HG03196 (cell line): ENCODE measurements around the gene YBX2.
A peak's percentile ranks its signal among the peaks of the same experiment; 100 is the strongest.

ENCODE experiments used
- ATAC-seq: cut with Tn5 transposase; IDR thresholded peaks from one replicate; pipeline ENCODE4 v1.9.1; 2021; ENCODE audit not compliant: unreplicated experiment

The YBX2 gene

GRCh38 chr17:7323731-7324437, 29.4 kb upstream of the YBX2 start:
- ATAC-seq: no peak

GRCh38 chr17:7322520-7323194, 28.2 kb upstream of the YBX2 start:
- no peak for ATAC-seq

GRCh38 chr17:7321466-7321865, 27.0 kb upstream of the YBX2 start:
- no peak for ATAC-seq

GRCh38 chr17:7318121-7318860, 23.9 kb upstream of the YBX2 start:
- no peak for ATAC-seq

DNA sequence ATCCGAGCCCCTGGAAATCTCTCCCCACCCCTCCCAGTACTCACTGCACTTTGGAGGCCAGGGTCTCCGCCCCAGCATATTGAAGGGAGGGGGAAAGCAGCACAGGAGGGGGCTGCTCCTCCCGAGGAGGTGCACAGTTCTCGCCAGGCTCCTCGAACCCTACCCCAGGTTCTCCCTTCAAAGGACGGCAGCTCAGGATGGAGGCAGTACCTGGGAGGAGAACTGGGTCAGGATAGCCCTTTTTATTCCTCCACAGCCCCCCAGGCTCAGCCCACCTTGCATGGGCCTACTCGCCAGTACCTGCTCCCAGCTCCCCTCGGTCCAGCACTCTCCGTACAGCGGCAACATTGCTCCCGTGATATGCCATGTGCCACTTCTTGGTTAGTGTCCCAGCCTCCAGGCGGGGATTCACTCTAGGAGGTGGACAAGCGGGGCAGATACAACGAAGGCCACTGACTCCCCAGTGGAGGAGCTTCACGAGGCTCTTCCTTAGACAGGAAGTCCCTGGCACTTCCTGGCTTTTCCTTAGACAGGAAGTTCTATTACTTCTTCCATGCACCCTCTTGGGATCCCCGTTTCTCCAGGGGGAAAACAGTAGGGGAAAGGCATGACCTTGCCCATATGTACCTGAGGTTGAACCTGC, 22.8 kb upstream of the YBX2 start:
- no peak for ATAC-seq

DNA sequence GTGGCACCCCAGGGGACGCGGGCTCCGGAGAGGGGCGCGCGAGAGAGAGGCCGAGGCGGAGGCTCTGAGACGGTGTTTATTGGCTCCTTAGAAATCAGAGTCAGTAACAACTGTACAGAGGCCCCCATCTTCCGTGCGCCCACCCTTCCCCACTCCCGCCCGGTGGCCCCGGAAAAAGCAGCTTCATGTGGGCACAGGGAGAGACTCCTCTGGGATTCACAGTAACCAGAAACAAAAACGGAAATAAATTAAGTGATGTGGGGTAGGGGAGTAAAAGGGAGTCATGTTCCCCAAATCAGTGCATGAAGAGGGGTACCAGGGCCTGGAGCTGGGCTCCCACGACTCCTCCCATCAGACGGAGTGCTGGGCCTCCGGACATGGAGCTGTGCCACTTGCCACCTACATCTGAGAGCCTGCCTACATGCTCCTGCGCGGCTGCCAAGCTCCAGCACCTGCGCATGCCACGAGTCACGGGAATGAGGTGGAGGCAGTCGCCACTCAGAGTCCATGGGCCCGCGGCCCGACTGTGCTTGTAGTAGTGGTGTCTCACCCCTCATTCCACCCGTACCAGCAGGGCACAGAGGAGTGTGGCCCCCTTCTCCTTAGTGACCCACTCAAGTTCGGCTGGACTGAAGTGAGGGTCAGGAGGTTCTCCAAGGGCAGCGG, 21.3 kb upstream of the YBX2 start:
- no peak for ATAC-seq

GRCh38 chr17:7314719-7315569, 20.5 kb upstream of the YBX2 start, which contains the start of gene GPS2:
TSS of gene GPS2 (minus strand) at chr17:7315360. CDS start at chr17:7315052, 308 bp downstream.
- peak; percentile 63 for ATAC-seq

GRCh38 chr17:7313890-7314718, 19.7 kb upstream of the YBX2 start:
- no peak for ATAC-seq

DNA sequence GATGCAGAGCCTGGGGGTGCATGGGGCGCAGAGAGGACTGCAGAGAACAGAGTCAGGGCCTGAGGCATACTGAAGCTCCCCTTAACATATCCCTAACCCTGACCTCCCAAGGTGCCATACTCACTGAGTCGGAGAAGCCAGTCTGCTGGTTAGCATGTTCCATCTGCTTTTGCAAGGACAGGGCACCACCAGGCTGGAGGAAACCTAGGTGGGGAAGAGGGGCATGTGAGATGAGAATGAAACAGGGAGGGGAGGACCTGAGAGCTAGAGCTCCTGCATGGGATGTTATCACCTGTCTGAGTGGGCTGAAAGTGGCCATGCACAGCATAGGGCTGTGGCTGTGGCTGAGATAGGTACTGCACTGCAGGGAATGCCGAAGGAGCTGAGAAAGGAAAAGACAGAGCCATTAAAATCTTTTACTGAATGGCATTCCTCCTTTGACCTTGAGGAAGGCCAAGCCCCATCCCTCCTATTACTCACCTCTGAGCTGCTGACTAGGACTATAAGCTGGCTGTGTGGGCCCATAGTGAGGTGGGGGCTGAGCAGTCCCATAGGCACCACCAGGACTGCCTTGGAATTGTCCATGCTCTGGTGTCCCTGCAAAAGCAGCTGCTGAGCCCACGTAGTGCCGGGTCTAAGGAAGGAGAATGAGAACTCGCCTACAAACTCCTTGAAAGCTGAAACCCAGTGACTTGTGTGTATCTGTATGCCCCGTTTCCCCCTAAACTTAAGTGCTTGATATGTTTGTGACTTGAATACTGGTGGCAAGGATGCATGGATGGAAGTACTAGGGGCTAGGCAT, 18.9 kb upstream of the YBX2 start:
- ATAC-seq: no peak

- no peak for ATAC-seq
These were observed 18.1 kb upstream of the YBX2 start for GRCh38 chr17:7312432-7313087.

DNA sequence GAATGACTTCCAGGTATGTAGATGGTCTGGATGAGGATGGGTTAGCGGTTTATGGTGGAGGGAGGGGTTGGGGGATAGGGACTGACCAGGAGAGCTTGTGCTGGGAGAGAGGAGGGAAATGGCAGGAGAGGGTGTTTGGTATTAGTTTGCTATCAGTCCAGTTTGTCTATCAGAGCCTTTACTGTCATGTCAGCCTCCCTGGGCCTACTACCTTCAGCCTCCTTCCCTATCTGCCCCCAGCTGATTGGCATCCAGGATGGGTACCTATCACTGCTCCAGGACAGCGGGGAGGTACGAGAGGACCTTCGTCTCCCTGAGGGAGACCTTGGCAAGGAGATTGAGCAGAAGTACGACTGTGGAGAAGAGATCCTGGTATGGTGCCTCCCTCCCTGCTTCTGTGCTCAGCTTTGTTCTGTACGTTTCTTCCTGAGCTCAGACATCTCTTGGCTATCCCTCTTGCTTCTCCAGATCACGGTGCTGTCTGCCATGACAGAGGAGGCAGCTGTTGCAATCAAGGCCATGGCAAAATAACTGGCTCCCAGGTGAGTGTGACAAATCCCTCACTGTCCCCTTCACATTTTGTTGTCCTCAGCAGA, 16.8 kb upstream of the YBX2 start:
- ATAC-seq: no peak

- no peak for ATAC-seq
These were observed 15.2 kb upstream of the YBX2 start for GRCh38 chr17:7309628-7310027.

- ATAC-seq: no peak
These were observed 14.4 kb upstream of the YBX2 start for GRCh38 chr17:7308625-7309433.

DNA sequence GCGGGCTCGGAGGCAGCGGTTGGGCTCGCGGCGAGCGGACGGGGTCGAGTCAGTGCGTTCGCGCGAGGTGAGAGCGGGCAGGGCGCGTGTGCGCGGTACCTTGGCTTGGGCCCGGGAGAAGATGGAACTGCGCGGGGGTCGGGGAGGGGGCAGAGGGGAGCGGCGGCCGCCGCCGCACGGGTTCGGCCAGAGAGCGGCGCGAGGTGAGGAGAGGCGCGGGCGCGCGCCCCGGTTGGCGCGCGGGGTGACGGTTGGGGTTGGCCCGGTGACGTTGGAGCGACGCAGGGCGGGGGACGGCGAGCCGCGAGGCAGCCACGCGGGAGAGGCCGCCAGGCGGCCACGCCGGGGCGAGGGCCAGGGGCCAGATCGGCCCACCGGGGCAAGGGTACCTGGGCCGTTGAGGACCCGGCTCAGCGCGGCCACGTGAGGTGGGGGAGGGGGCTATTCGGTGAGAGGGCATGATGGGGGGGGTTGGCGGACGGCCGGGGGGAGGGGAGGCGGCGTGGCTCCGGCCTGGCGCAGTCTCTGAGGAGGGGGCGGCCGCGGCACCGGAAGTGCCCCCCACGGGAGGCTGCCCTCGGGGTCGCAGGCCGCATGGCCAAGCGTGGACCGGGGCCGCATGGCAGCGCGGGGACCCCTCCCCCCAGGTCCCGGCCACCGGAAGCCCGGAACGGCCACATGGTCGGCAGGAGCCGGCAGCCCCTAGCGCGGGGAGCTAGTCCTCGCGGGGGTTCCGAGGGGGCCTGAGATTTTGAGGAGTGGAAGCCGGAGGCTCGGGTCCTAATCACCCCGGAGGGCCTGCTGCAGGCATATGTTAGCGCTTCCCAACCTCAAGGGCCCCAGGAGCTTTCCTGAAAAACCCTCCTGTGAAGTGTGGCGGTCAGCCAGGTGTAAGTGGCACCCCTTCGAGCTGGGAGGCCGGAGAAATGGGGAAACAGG, 13.5 kb upstream of the YBX2 start:
- no peak for ATAC-seq

DNA sequence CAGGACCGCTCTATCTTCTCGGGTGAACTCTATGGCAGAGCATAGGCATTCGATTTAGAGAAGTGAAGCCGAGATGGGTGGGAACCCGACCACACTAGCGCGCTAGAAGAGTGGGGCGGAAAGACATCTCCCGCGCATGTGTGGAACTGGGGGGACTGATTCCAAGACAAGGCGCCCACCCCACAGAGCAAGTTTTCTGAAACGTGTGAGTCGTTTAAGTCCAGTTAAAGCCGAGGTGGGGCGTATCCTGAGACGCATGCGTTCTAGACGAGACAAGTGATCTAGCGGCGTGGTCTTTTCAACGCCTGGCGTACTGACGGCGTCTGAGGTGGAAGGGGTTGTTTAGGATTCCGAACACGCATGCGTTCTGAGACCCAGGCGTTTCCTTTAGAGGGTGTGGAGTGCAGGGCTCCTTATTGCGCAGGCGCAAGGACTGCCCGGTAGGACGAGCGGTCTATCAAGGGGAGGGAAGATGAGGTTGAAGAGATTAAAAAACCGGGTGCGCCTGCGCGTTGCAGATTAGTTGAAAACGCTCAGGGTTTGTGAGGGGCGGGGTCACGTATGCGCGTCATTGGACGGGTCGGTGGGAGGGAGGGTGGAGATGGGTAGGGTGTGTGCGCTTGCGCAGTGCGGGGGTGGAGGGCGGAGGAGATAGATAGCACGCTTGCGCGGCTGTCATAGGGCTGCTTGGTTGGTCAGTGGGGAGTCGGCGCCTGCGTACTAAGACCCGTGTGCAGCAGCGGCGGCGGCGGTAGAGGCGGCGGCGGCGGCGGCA, 12.7 kb upstream of the YBX2 start, which contains the start of gene EIF5A:
Gene EIF5A, plus strand, starts transcription at position 718 of the 775 bp plus-strand sequence. CDS start 2,008 bp downstream, outside the sequence.
- peak; percentile 69 for ATAC-seq
